Muscle layer of duodenum (tissue), 2 donors: Measurements from ENCODE around the gene TMC4.

Source experiments
- H3K27ac ChIP-seq: one replicate; pipeline ENCODE4 v1.7.0; 2013; ENCODE audit warnings: mild to moderate bottlenecking, low read length
- H3K27me3 ChIP-seq: one replicate; pipeline ENCODE4 v1.7.0; 2013; ENCODE audit warnings: low read depth, mild to moderate bottlenecking, control low read depth, low read length
- H3K36me3 ChIP-seq, 2 donors: one replicate each; pipeline ENCODE4 v1.7.0; 2013; ENCODE audit warnings: low read length in 2 of 2, control low read depth in 1 of 2, mild to moderate bottlenecking in 1 of 2; ENCODE audit not compliant: insufficient read depth in 2 of 2, control insufficient read depth in 1 of 2
- H3K4me1 ChIP-seq, 2 donors: one replicate each; pipeline ENCODE4 v1.7.0; 2013; ENCODE audit warnings: low read length in 2 of 2, mild to moderate bottlenecking in 2 of 2, control low read depth in 1 of 2, moderate library complexity in 1 of 2; ENCODE audit not compliant: insufficient read depth in 2 of 2, control insufficient read depth in 1 of 2
- H3K4me3 ChIP-seq, 2 donors: one replicate each; pipeline ENCODE4 v1.7.0; 2013; ENCODE audit warnings: low read length in 2 of 2, low read depth in 1 of 2, mild to moderate bottlenecking in 1 of 2
- H3K9me3 ChIP-seq, 2 donors: one replicate each; pipeline ENCODE4 v1.7.0; 2013; ENCODE audit warnings: low read length in 2 of 2, control low read depth in 1 of 2, mild to moderate bottlenecking in 1 of 2; ENCODE audit not compliant: control insufficient read depth in 1 of 2
- donor health status: healthy.

Gene TMC4

DNA sequence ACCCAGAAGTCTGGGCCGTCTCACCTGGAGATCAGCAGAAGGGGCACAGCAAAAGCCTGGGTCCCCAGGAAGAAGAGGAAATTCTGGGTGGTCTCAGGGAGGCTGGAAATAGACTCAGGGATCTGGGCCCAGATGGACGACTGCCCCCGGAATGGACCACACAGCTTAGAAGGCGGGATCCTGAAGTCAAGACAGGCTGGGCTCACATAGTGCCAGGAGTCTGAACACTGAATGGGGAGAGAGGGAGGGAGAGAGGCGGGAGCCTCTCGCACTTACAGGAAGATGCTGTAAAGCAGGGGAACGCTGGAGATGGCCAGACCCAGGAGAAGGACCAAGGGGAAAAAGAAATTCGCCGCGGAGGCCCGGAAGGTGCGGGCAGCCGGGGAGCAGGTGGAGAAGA, 12.1 kb downstream of the TMC4 start:
- no peak overlapping the region for H3K27ac ChIP-seq
- H3K36me3 ChIP-seq, result peaks cover 7 to 21% of the 10 kb centered on the region in 2 donors
- H3K9me3 ChIP-seq, result no peaks in the 10 kb centered on the region
- H3K27me3 ChIP-seq, result no peaks in the 10 kb centered on the region
- peak overlapping the region; percentile 81 to 83 for H3K4me3 ChIP-seq
- peaks cover 14 to 38% of the 10 kb centered on the region in 2 donors for H3K4me1 ChIP-seq

- peaks cover 14 to 38% of the 10 kb centered on the region in 2 donors for H3K4me1 ChIP-seq
- H3K27ac ChIP-seq, result peak overlapping the region; percentile 82
- H3K9me3 ChIP-seq, result no peaks in the 10 kb centered on the region
- H3K36me3 ChIP-seq, result peaks cover 9 to 27% of the 10 kb centered on the region in 2 donors
- H3K4me3 ChIP-seq, result peak overlapping the region; percentile 81 to 83
- no peaks in the 10 kb centered on the region for H3K27me3 ChIP-seq
Observed at GRCh38 chr19:54160182-54160811, 12.7 kb downstream of the TMC4 start.

DNA sequence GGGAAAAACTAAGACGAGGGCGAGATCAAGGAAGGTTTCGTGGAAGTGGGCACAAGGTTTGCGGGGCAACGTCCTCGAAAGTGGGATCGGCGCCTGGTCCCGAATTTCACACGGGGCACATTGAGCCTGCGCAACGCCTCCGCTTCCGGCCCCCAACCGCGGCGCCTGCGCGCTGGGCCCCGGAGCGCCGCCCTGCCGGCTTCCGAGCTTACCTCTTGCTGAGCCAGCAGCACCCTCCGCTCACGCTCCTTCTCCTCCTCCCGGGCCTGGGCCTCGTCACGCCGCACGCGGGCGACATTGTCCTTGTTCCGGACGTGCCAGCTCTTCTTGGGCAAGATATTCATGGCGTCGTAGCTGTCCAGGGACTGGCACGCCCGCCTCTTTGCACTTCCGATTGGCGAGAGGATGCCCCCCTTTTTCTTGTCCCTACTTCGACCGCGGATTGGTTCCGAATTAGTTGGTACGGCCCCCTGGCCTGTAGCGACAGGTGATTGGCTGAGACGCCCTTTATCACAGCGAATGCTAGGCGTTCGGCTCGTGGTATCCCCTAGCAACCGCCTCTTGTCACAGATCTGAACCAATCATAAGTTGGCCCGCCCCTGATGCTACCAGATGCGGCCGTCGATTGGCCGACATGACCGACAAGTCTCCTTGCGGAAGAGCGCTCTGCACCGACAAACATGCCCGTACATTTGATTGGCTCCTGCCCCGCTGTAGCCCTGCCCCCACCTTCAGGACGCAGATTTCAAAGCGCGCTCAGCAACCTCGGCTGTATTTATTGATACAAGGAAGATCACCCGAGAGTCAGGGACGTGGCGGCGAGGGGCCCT, 13.4 kb downstream of the TMC4 start, which contains the start of gene LENG1:
Gene LENG1, minus strand, starts transcription at position 370 of the 830 bp plus-strand sequence. Its CDS starts 26 bp downstream, at position 344.
- H3K36me3 ChIP-seq, result peaks cover 16 to 34% of the 10 kb centered on the region in 2 donors
- no peaks in the 10 kb centered on the region for H3K9me3 ChIP-seq
- no peaks in the 10 kb centered on the region for H3K27me3 ChIP-seq
- peaks cover 14 to 36% of the 10 kb centered on the region in 2 donors for H3K4me1 ChIP-seq
- peak within 1 kb of the TSS; percentile 81 to 92 for H3K4me3 ChIP-seq
- peak within 1 kb of the TSS; percentile 89 for H3K27ac ChIP-seq

- no peaks in the 10 kb centered on the region for H3K9me3 ChIP-seq
- no peaks in the 10 kb centered on the region for H3K27me3 ChIP-seq
- H3K4me3 ChIP-seq, result peak overlapping the region; percentile 81 to 92
- H3K27ac ChIP-seq, result peak overlapping the region; percentile 89
- H3K4me1 ChIP-seq, result peaks cover 14 to 33% of the 10 kb centered on the region in 2 donors
- H3K36me3 ChIP-seq, result peaks cover 23 to 41% of the 10 kb centered on the region in 2 donors
Observed at GRCh38 chr19:54158812-54159351, 14.1 kb downstream of the TMC4 start.

- H3K9me3 ChIP-seq, result no peaks in the 10 kb centered on the region
- no peaks in the 10 kb centered on the region for H3K27me3 ChIP-seq
- H3K4me1 ChIP-seq, result peaks cover 14 to 32% of the 10 kb centered on the region in 2 donors
- H3K27ac ChIP-seq, result no peak overlapping the region
- H3K36me3 ChIP-seq, result peaks cover 31 to 60% of the 10 kb centered on the region in 2 donors
- no peak overlapping the region for H3K4me3 ChIP-seq
Observed at GRCh38 chr19:54156953-54157352, 16.0 kb downstream of the TMC4 start.

- H3K36me3 ChIP-seq, result peaks cover 32 to 65% of the 10 kb centered on the region in 2 donors
- no peak overlapping the region for H3K4me3 ChIP-seq
- no peaks in the 10 kb centered on the region for H3K27me3 ChIP-seq
- H3K9me3 ChIP-seq, result no peaks in the 10 kb centered on the region
- H3K27ac ChIP-seq, result no peak overlapping the region
- H3K4me1 ChIP-seq, result peaks cover 11 to 28% of the 10 kb centered on the region in 2 donors
Observed at GRCh38 chr19:54156490-54156889, 16.5 kb downstream of the TMC4 start.

- peaks cover 11 to 23% of the 10 kb centered on the region in 2 donors for H3K4me1 ChIP-seq
- H3K9me3 ChIP-seq, result no peaks in the 10 kb centered on the region
- H3K36me3 ChIP-seq, result peaks cover 32 to 72% of the 10 kb centered on the region in 2 donors
- H3K27me3 ChIP-seq, result no peaks in the 10 kb centered on the region
- no peak overlapping the region for H3K4me3 ChIP-seq
- no peak overlapping the region for H3K27ac ChIP-seq
Observed at GRCh38 chr19:54155694-54156093, 17.3 kb downstream of the TMC4 start.

DNA sequence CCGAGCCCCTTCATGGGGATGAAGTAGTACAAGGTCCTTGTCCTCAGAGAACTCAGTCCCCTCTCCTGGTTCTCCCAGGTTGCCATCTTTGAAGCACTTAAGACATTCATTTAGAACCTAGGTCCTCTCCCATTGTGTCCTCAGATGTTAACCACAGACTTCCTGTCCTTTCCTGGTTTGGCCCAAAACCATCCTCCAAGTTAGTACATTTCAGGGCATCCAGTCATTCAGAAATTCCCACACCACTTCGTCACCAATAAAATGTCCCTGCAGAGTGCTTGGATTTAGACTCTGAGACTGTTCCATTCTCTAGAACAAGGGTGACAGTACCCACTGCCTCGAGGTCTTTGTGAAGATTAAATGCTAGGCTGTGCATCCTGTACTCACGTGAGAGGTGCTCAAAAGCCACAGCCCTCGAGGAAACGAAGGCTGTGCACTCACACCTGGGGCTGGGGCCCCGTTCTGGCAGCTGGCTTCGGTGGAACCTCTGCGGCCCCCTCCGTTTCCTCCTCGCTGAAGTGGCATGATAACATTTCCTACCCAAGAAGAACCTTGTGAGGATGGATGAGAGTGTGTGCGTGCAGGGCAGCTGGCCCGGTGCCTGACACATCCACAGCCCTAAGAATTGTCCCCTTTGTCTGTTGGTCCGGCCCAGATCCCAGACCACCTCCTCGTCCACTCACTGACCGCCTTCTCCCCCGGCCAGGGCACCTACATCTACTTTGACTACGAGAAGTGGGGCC, 18.2 kb downstream of the TMC4 start:
- peaks cover 39 to 81% of the 10 kb centered on the region in 2 donors for H3K36me3 ChIP-seq
- H3K27me3 ChIP-seq, result no peaks in the 10 kb centered on the region
- no peak overlapping the region for H3K27ac ChIP-seq
- no peaks in the 10 kb centered on the region for H3K9me3 ChIP-seq
- no peak overlapping the region for H3K4me3 ChIP-seq
- H3K4me1 ChIP-seq, result peaks cover 6 to 18% of the 10 kb centered on the region in 2 donors

- H3K9me3 ChIP-seq, result no peaks in the 10 kb centered on the region
- no peak overlapping the region for H3K4me3 ChIP-seq
- H3K27ac ChIP-seq, result no peak overlapping the region
- H3K36me3 ChIP-seq, result peaks cover 46 to 91% of the 10 kb centered on the region in 2 donors
- peaks cover 5 to 15% of the 10 kb centered on the region in 2 donors for H3K4me1 ChIP-seq
- no peaks in the 10 kb centered on the region for H3K27me3 ChIP-seq
Observed at GRCh38 chr19:54153731-54154326, 19.1 kb downstream of the TMC4 start.

- Histone ChIP-seq H3K9me3 (no peaks in the 10 kb centered on the region), H3K4me1 (peaks cover 0 to 14% of the 10 kb centered on the region in 2 donors), H3K36me3 (peaks cover 48 to 96% of the 10 kb centered on the region in 2 donors), H3K27me3 (no peaks in the 10 kb centered on the region), H3K27ac (no peak overlapping the region), H3K4me3 (no peak overlapping the region)
Observed at GRCh38 chr19:54152878-54153524, 20.0 kb downstream of the TMC4 start.
